ENCODE measurements around the gene ANKRD10. TPM values are rescaled to one million over a fixed set of nuclear protein-coding genes. Genes with fewer than 3 reads are reported as not detected.

The ANKRD10 gene
- total RNA-seq, 4 donors from 2014 or later, result 87.8 to 182 (median 145) TPM

GRCh38 chr13:110902370-110902769, 12.5 kb downstream of the ANKRD10 start:
- ATAC-seq (ENCODE audit: low FRiP score) (no peak), DNase-seq (ENCODE audit: low spot score) (no peak)
- TF ChIP-seq, protein P1, sequence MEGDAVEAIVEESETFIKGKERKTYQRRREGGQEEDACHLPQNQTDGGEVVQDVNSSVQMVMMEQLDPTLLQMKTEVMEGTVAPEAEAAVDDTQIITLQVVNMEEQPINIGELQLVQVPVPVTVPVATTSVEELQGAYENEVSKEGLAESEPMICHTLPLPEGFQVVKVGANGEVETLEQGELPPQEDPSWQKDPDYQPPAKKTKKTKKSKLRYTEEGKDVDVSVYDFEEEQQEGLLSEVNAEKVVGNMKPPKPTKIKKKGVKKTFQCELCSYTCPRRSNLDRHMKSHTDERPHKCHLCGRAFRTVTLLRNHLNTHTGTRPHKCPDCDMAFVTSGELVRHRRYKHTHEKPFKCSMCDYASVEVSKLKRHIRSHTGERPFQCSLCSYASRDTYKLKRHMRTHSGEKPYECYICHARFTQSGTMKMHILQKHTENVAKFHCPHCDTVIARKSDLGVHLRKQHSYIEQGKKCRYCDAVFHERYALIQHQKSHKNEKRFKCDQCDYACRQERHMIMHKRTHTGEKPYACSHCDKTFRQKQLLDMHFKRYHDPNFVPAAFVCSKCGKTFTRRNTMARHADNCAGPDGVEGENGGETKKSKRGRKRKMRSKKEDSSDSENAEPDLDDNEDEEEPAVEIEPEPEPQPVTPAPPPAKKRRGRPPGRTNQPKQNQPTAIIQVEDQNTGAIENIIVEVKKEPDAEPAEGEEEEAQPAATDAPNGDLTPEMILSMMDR (IDR thresholded peaks at IDR 0.05), result no peak

DNA sequence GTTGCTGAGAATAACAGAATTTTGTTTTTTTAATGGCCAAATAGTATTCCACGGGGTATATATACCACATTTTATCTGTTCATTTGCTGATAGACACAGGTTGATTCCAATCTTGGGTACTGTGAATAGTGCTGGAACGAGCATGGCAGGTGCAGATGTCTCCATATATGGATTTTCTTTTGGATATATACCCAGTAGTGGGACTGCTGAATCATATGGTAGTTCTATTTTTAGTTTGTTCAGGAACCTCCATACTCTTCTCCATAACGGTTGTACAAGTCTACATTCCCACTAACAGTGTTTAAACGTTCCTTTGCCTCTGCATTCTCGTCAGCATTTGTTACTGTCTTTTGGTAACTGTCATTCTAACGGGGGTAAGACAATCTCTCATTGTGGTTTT, 17.3 kb downstream of the ANKRD10 start:
- TF ChIP-seq, protein P1 (IDR thresholded peaks at IDR 0.05), result no peak
- ATAC-seq (ENCODE audit: low FRiP score) (no peak), DNase-seq (ENCODE audit: low spot score) (no peak)

DNA sequence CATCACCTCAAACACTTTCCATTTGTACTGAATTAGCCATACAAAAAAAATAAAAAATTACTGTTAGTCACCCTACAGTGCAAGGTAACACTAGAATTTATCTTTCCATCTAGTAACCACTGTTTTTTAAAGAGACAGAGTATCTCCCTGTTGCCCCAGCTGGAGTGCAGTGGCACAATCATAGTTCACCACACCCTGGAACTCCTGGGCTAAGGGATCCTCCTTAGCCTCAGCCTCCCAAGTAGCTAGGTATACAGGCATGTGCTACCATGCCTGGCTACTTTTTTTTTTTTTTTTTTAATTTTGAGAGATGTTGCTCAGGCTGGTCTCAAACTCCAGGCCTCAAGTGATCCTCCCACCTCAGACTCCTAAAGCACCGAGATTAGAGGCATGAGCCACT, 17.9 kb downstream of the ANKRD10 start:
- no peak for ATAC-seq (ENCODE audit: low FRiP score)
- TF ChIP-seq, protein P1 (IDR thresholded peaks at IDR 0.05), result no peak
- no peak for DNase-seq (ENCODE audit: low spot score)

- DNase-seq (ENCODE audit: low spot score), result no peak
- no peak for ATAC-seq (ENCODE audit: low FRiP score)
- TF ChIP-seq, protein P1 (IDR thresholded peaks at IDR 0.05), result no peak
These were observed 20.8 kb downstream of the ANKRD10 start for GRCh38 chr13:110894086-110894485.

GRCh38 chr13:110893571-110893970, 21.3 kb downstream of the ANKRD10 start:
- TF ChIP-seq, protein P1 (IDR thresholded peaks at IDR 0.05), result no peak
- DNase-seq (ENCODE audit: low spot score), result no peak
- no peak for ATAC-seq (ENCODE audit: low FRiP score)

- TF ChIP-seq, protein P1 (IDR thresholded peaks at IDR 0.05), result no peak
- ATAC-seq (ENCODE audit: low FRiP score), result no peak
- no peak for DNase-seq (ENCODE audit: low spot score)
These were observed 24.3 kb downstream of the ANKRD10 start for GRCh38 chr13:110890279-110891165.

DNA sequence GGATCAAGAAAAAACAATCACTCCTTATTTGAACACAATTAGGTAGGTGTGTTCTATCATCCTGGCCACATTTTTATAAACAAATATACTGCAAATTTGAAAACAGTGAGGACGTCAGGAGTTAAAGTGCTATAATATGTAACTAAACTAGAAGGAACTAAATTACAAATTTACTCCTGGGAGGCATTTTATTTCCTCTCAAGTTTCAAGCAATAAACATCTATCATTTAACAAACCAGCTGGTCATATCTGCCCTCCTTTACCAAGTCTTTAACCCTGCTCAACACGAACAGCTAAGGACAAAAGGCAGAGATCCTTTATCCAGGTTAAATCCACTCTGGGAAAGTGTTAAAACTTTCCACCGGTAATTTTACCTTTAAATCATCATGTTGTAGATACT, 26.5 kb downstream of the ANKRD10 start:
- DNase-seq (ENCODE audit: low spot score) (no peak), ATAC-seq (ENCODE audit: low FRiP score) (no peak)
- TF ChIP-seq, protein P1 (IDR thresholded peaks at IDR 0.05), result no peak
